ENCODE measurements around the gene GATA6. TPM values are rescaled to one million over a fixed set of nuclear protein-coding genes. Genes with fewer than 3 reads are reported as not detected.
A peak's percentile ranks its signal among the peaks of the same experiment; 100 is the strongest.

Gene GATA6
- total and polyA plus RNA-seq, 2 of the 13 experiments (the other 11 are each of a cell fraction or from before 2014, with no cell fraction given) = 0.84 to 3.2 TPM

GRCh38 chr18:22194151-22194598 lies 24.8 kb downstream of the GATA6 start (continued):
- no peak for TF ChIP-seq ZFP62 (CRISPR knock-in tag; IDR thresholded peaks at IDR 0.05)
- no peak for TF ChIP-seq TBX3 (IDR thresholded peaks at IDR 0.05; ENCODE audit: borderline replicate concordance)
- no peak for TF ChIP-seq ZNF839 (CRISPR knock-in tag; IDR thresholded peaks at IDR 0.05; ENCODE audit: borderline replicate concordance)
- TF ChIP-seq ZNF333 (CRISPR knock-in tag; IDR thresholded peaks at IDR 0.05; ENCODE audit: borderline replicate concordance) = no peak
- TF ChIP-seq EED (CRISPR knock-in tag; IDR thresholded peaks at IDR 0.05) = no peak
- no peak for TF ChIP-seq JUND (CRISPR knock-in tag; IDR thresholded peaks at IDR 0.05)
- no peak for TF ChIP-seq REPIN1 (CRISPR knock-in tag; IDR thresholded peaks at IDR 0.05; ENCODE audit: borderline replicate concordance, low read depth)
- no peak for TF ChIP-seq ZNF276 (CRISPR knock-in tag; IDR thresholded peaks at IDR 0.05; ENCODE audit: low read depth)
- no peak for TF ChIP-seq ZSCAN29 (CRISPR knock-in tag; conservative IDR thresholded peaks at IDR 0.05)
- TF ChIP-seq RERE (CRISPR knock-in tag; IDR thresholded peaks at IDR 0.05; ENCODE audit: low read depth) = 0 out of 2 replicates have a peak, but pooled peaks have one; percentile 27
- no peak for TF ChIP-seq TEAD2 (CRISPR knock-in tag; IDR thresholded peaks at IDR 0.05)
- TF ChIP-seq NFE2L1 (CRISPR knock-in tag; IDR thresholded peaks at IDR 0.05; ENCODE audit: borderline replicate concordance) = no peak
- no peak for TF ChIP-seq CEBPZ (IDR thresholded peaks at IDR 0.05; ENCODE audit: low read length)
- peak; percentile 83 for TF ChIP-seq TARDBP (CRISPR knock-in tag; IDR thresholded peaks at IDR 0.05)
- TF ChIP-seq ZNF496 (CRISPR knock-in tag; IDR thresholded peaks at IDR 0.05; ENCODE audit: insufficient replicate concordance) = no peak
- no peak for TF ChIP-seq HMGA1 (CRISPR knock-in tag; conservative IDR thresholded peaks at IDR 0.05)
- no peak for TF ChIP-seq ZNF883 (CRISPR knock-in tag; IDR thresholded peaks at IDR 0.05; ENCODE audit: not compliant biosample characterization)
- TF ChIP-seq ZNF619 (CRISPR knock-in tag; IDR thresholded peaks at IDR 0.05) = no peak
- TF ChIP-seq ZBTB3 (CRISPR knock-in tag; IDR thresholded peaks at IDR 0.05; ENCODE audit: borderline replicate concordance, low read depth) = no peak
- TF ChIP-seq BRCA1 (CRISPR knock-in tag; IDR thresholded peaks at IDR 0.05) = no peak
- TF ChIP-seq MZF1 (CRISPR knock-in tag; IDR thresholded peaks at IDR 0.05; ENCODE audit: borderline replicate concordance) = no peak
